AG10803 (cell line): ENCODE results near the gene NUTM2B.
A peak's percentile ranks its signal among the peaks of the same experiment; 100 is the strongest.
"Not testable (repeated sequence)": the region's sequence is repeated elsewhere in the genome, so short reads cannot be mapped to it uniquely, and the experiment has no call there.

ENCODE experiments used
- DNase-seq: peaks from one replicate; pipeline ENCODE4 v3.0.0; 2010; ENCODE audit warnings: low read depth
- H3K4me3 ChIP-seq: 2 replicates; pipeline ENCODE4 v1.5.1; 2011; ENCODE audit warnings: mild to moderate bottlenecking, low read length, control low read depth
- CTCF ChIP-seq: conservative IDR thresholded peaks from 2 replicates; pipeline ENCODE4 v1.5.1; 2011; ENCODE audit warnings: mild to moderate bottlenecking, low read length, control low read depth, inconsistent platforms

The NUTM2B gene

GRCh38 chr10:79702927-79703326 is at the start of gene NUTM2B:
Gene NUTM2B, plus strand, starts transcription at chr10:79703227. Its CDS starts 383 bp downstream, at chr10:79703610.
- not testable (repeated sequence) for DNase-seq, H3K4me3 ChIP-seq

GRCh38 chr10:79663287-79663686 is 39.7 kb upstream of the NUTM2B start:
- H3K4me3 ChIP-seq, DNase-seq: not testable (repeated sequence)

GRCh38 chr10:79664686-79665085 is 38.3 kb upstream of the NUTM2B start:
- H3K4me3 ChIP-seq, DNase-seq: not testable (repeated sequence)

GRCh38 chr10:79669248-79669788 is 33.7 kb upstream of the NUTM2B start:
- peak; percentile 31 for DNase-seq
- not testable (repeated sequence) for H3K4me3 ChIP-seq

- DNase-seq = peak; percentile 21
- not testable (repeated sequence) for H3K4me3 ChIP-seq
These were observed 28.1 kb upstream of the NUTM2B start for GRCh38 chr10:79674878-79675277.

- DNase-seq, H3K4me3 ChIP-seq: not testable (repeated sequence)
These were observed 19.8 kb upstream of the NUTM2B start for GRCh38 chr10:79683026-79683883.

GRCh38 chr10:79683884-79684720 is 18.9 kb upstream of the NUTM2B start:
- DNase-seq, H3K4me3 ChIP-seq: not testable (repeated sequence)

GRCh38 chr10:79685044-79685685 is 17.9 kb upstream of the NUTM2B start:
- TF ChIP-seq CTCF = peak; percentile 9; the same call in 1 of the 2 replicates
- H3K4me3 ChIP-seq = not testable (repeated sequence)
- peak; percentile 36 for DNase-seq

GRCh38 chr10:79686595-79686994 is 16.4 kb upstream of the NUTM2B start:
- H3K4me3 ChIP-seq, DNase-seq: not testable (repeated sequence)

- not testable (repeated sequence) for DNase-seq, H3K4me3 ChIP-seq
These were observed 15.4 kb upstream of the NUTM2B start for GRCh38 chr10:79687406-79688150.

- not testable (repeated sequence) for DNase-seq, H3K4me3 ChIP-seq
These were observed 14.2 kb upstream of the NUTM2B start for GRCh38 chr10:79688798-79689197.

GRCh38 chr10:79696596-79696995 is 6.4 kb upstream of the NUTM2B start:
- DNase-seq, H3K4me3 ChIP-seq: not testable (repeated sequence)

- not testable (repeated sequence) for H3K4me3 ChIP-seq, DNase-seq
These were observed 5.9 kb upstream of the NUTM2B start for GRCh38 chr10:79697141-79697540.

- not testable (repeated sequence) for DNase-seq, H3K4me3 ChIP-seq
These were observed 2.6 kb upstream of the NUTM2B start for GRCh38 chr10:79700381-79700944.

- H3K4me3 ChIP-seq, DNase-seq: not testable (repeated sequence)
These were observed 4.0 kb downstream of the NUTM2B start for GRCh38 chr10:79707017-79707416.

GRCh38 chr10:79714976-79715375 is 11.9 kb downstream of the NUTM2B start:
- not testable (repeated sequence) for DNase-seq, H3K4me3 ChIP-seq
